C4-2B (cell line): ENCODE measurements around the gene WNT3.

ENCODE experiments used
- ZFX ChIP-seq: fragments of 450-650 bp; IDR thresholded peaks from 2 replicates; pipeline ENCODE4 v1.6.1; 2017
- TF ChIP-seq, protein P1 (sequence below): fragments of 450-650 bp; conservative IDR thresholded peaks from 2 replicates; pipeline ENCODE4 v1.5.1; 2017; ENCODE audit warnings: mild to moderate bottlenecking

DNA sequence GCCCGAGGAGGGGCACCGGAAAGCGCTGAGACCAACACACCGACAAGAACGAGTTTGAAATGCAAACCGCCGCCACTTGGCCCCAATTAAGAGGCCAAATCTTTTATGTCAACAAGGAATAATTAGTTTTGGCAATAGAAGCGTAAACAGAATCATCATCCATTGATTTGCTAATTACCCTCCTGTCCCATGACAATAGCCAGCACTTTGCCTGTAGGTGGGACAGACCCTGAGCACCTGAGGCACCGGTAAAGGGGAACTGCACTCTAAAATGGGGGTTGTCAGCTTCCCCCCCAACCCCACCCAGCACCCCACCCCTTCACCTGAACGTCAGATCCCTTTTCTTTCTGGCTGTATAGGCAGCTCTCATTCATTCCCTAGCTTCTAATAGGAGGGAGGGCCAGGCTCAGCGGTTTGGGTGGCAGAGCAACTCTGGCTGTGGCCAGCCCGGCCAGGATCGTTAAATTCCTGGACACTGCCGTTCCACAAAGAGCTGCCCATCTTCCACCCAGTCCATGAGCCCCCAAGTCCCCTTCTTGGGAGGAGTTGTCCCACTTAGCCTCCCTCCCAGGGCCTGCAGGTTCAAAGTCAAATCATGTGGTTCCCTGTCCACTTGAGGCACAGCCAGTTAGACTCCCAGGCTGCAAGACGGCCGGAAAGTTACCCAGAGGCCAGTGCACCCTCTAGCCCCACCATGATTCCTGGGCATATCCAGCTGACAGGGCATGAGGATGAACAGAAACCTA is 45.8 kb downstream of the WNT3 start:
- TF ChIP-seq, protein P1, sequence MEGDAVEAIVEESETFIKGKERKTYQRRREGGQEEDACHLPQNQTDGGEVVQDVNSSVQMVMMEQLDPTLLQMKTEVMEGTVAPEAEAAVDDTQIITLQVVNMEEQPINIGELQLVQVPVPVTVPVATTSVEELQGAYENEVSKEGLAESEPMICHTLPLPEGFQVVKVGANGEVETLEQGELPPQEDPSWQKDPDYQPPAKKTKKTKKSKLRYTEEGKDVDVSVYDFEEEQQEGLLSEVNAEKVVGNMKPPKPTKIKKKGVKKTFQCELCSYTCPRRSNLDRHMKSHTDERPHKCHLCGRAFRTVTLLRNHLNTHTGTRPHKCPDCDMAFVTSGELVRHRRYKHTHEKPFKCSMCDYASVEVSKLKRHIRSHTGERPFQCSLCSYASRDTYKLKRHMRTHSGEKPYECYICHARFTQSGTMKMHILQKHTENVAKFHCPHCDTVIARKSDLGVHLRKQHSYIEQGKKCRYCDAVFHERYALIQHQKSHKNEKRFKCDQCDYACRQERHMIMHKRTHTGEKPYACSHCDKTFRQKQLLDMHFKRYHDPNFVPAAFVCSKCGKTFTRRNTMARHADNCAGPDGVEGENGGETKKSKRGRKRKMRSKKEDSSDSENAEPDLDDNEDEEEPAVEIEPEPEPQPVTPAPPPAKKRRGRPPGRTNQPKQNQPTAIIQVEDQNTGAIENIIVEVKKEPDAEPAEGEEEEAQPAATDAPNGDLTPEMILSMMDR: no peak
- no peak for TF ChIP-seq ZFX
